Measurements from ENCODE around the gene PBXIP1.
"Not testable (repeated sequence)": the region's sequence is repeated elsewhere in the genome, so short reads cannot be mapped to it uniquely, and the experiment has no call there.

Gene PBXIP1

DNA sequence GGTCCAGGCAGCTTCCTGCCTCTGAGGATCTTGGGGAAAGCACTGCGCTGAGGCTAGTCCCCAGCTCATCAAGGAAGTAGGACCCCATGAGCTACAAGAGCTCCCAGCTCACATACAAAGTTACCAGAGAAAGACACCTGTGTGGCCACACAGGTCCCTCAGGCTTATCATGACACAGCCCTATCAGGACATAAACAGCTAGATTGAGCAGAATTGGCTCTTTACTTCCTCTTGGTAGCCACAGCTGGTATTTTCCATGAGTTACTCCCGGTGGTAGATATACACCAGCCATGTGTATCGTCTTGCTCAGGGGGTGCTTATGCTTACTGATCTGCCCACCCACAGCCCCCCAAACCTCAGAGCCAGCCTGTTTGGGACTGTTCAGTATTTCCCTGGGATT lies 38.7 kb upstream of the PBXIP1 start:
- DNase-seq = no peak

DNA sequence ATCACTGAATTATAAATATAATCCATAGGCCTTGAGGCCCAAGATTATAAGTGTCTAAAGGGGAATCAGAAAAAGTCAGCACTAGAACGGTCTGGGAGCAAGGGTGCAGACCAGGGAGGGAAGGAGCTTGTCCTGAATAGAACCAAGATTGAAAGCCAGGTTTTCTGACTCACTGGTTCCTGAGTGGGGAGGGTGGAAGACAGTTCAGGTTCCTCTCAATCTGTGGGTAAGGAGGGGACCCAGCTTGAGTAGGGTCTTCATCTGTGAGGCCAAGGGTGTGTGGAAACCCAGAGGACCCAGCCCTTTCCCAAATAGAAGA lies 38.3 kb upstream of the PBXIP1 start:
- no peak for DNase-seq

DNA sequence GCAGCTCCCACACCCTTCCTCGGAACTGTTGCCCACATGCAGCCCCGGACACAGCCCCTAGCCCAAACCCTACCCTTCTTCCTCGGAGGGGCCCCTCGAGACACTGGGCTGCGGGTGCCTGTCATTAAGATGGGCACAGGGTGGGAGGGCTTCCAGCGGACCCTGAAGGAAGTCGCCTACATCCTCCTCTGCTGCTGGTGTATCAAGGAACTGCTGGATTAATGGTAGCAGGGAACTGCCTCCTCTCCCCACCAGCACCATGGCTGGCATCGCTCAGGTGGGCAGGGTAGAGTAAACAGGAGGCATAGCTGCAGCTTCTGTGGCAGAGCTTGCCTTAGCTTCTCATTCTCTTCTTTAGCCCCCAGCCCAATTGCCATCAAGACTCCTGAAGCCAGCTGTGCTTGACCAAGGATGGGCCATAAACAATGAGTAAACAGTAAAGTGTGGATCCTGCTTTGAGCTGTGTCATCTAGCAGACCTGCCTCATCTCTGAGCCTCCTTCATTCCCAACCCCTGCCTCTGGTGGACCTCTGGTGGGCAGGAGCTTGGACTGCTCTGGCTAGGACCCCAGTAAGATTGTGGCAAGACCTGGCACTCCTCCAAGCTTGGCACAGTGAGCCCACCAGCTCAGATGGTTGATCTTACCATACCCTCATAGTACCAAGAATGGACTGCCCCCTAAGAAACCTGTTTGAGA lies 37.8 kb upstream of the PBXIP1 start, which contains the start of gene LENEP:
LENEP (plus strand) TSS at position 15 of the 697 bp plus-strand sequence; CDS start at position 37, 22 bp downstream.
- no peak for DNase-seq

DNA sequence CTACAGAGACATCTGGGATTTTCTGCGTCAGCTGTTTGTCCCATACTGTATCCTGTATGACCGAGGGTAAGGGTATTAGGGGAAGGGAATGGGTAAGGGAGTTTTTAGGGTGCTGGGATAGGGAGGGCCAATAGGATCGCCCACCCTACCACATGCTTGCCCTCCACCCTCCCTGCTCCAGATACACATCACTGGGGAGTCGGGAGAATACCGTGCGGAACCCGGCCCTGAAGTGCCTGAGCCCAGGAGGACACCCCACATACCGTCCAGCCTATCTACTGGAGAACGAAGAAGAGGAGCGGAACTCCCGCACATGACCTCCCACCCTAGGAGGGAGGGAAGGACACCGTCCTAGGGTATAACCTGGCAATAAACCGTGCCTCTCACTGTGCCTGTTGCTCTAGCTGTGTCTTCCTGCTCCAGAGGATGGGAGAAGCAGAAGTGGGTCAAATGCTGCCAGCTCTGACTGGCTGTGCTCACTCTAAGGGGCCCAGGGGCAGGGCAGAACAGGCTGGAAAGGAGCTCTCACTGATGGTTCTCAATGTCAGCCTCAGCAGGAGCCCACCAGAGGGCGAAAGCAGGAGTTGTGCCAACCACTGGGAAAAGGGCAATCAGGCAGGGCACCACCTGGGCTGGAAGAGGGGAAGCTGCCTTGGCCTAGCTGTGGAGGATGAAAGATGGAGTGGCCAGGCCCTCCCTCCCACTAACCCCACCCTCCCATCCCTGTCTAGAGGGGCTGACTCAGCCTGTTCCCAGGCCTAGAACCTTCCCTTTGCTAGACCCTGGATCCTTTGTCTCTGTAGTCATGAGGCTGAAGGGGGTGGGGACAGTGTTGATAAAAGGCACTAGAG lies 37.0 kb upstream of the PBXIP1 start:
- DNase-seq = no peak

DNA sequence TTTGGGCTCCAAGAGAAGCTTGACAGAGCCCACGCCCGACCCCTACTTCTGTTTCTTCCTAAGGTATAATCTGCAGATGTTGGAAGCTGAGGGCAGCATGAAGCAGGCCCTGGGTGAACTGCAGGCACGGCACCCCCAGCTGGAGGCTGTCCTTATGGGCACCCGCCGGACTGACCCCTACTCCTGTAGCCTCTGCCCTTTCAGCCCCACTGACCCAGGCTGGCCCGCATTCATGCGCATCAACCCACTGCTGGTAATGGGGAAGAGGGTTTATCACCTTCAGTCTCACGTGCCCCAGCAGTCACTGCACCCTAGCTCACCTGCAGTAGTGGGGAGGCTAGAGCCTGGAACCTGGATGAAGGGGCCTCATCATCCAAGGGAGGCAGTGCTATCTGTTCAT lies 34.4 kb upstream of the PBXIP1 start:
- DNase-seq = no peak

DNA sequence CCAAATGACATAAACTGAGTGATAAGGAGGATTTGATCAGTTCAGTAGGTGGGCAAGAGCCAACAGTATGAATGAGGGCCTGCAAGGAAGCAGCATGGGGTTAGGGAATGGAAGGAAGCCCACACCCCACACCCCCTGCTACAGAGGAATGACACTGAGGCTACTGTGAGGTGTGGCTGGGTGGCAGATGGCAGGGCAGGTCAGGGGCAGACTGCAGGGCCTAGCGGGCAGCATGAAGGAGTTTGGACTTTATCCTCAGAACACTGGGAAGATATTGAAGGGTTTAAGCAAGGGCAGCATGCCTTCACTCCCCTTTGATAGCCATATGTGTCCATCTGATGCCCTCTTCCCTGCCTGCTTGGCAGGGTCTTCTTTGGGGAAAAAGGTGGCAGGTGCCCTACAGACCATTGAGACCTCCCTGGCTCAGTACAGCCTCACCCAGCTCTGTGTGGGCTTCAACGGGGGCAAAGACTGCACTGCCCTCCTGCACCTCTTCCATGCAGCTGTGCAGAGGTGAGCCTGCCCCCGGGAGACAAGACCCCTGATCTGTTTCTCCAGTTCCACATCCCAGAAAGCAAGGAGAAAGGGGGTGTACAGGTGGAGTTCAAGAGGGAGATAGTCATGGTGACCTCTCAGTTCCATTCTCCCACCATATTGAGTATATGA lies 33.4 kb upstream of the PBXIP1 start:
- no peak for DNase-seq

DNA sequence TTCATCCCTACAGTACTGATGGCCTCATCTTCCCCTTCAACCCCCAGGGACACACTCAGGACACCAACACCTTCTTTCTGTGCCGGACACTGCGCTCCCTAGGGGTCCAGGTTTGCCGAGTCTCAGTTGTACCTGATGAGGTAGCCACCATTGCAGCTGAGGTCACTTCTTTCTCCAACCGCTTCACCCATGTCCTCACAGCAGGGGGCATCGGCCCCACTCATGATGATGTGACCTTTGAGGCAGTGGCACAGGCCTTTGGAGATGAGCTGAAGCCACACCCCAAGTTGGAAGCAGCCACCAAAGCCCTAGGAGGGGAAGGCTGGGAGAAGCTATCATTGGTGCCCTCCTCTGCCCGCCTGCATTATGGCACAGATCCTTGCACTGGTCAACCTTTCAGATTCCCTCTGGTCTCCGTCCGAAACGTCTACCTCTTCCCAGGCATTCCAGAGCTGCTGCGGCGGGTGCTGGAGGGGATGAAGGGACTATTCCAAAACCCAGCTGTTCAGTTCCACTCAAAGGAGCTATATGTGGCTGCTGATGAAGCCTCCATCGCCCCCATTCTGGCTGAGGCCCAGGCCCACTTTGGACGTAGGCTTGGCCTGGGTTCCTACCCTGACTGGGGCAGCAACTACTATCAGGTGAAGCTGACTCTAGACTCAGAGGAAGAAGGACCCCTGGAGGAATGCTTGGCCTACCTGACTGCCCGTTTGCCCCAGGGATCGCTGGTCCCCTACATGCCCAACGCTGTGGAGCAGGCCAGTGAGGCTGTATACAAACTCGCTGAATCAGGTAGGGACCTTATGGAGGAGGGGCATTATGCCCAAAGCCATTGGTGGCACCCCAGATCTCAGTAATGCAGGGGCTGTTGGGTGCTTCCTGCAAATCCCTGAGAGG lies 32.4 kb upstream of the PBXIP1 start:
- no peak for DNase-seq

DNA sequence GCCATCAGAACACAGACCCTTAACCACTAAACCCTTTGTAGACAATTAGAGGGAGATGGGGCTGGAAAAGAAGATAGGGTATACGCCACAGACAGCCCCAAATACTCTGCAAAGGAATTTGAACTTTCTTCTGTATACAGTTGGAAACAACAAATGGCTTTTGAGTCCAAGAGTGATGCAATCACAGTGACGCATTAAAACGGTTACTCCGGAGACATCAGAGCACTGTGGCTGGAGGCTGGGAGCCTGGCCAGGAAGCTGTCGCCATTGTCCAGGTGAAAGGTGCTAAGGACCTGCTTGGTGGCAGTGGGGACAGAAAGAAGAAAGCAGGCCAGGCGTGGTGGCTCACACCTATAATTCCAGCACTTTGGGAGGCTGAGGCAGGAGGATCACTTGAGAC lies 31.4 kb upstream of the PBXIP1 start:
- DNase-seq = no peak

DNA sequence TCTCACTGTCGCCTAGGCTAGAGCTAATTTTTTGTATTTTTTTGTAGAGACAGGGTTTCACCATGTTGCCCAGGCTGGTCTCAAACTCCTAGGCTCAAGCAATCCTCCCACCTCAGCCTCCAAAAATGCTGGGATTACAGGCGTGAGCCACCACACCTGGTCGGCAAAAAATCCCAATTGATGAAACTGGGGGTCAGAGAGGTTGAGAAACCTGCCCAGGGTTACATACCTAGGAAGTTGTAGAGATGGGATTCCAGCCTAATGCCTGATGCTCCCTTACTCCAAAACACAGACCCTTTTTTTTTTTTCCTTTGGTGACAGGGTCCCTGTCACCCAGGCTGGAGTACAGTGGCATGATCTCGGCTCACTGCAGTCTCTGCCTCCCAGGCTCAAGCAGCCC lies 30.8 kb upstream of the PBXIP1 start:
- not testable (repeated sequence) for DNase-seq

DNA sequence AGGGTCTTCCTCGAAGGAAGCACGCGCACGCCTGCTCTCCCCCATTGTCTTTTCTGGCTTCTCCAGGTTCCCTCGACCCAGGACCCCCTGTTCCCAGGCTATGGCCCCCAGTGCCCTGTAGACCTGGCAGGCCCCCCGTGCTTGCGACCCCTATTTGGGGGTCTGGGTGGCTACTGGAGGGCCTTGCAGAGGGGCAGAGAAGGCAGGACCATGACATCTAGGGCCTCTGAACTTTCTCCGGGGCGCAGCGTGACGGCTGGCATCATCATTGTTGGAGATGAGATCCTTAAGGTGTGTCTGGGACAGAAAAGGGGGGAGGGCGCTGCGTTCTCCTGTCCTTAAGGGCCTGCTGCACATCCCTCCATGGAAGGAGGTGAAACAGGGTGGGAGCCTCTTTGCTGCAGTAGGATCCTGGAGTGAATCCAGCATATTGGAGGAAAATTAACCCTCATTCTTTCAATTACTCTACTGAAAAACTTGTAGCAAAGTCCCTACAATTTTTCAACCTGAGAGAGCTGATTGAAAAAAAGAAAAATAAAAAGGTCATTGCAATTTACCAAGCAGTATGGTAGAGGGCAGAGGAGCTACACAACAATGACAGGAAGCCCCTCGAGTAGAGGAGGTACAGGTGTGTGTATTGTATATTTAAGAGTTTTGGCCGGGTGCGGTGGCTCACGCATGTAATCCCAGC lies 28.0 kb upstream of the PBXIP1 start:
- DNase-seq = no peak

DNA sequence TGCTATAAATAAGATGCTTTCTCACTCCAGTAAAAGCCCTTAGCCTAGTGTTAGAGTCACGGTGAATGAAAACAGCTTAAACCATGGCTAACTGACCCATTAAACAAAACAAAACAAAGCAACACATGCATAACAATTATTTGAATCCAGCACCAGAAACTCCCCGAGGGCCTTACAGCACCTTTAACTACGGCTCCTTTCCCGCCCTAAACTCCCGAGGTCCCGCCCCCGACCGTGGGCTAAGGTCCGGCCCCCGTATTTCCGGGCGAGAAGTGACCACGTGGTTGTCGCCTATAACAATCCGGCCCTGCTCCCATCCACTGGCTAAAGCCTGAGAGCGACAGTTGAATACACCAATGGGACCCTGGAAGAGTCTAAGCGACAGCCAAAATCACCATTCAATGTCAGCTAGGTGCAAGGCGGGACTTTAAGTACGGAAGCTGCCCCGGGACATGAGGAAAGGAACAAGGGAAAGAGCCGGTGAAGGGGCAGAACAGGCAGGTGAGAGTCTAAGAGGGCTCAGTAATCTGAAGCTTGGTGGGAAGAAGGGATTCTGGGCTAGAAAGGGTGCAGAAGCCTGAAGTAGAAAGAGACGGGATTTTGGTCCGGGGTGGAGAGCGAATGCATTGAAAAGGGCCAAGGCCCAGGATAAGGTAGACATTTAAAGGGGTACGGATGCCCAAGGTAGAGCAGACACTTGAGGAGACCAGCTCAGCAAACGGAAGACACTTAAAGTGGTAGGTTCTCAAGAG lies 27.2 kb upstream of the PBXIP1 start, which contains the start of gene FLAD1:
FLAD1 (plus strand) TSS at position 448 of the 752 bp plus-strand sequence. CDS start 351 bp downstream, outside the sequence.
- peak; percentile 91 to 96 for DNase-seq

DNA sequence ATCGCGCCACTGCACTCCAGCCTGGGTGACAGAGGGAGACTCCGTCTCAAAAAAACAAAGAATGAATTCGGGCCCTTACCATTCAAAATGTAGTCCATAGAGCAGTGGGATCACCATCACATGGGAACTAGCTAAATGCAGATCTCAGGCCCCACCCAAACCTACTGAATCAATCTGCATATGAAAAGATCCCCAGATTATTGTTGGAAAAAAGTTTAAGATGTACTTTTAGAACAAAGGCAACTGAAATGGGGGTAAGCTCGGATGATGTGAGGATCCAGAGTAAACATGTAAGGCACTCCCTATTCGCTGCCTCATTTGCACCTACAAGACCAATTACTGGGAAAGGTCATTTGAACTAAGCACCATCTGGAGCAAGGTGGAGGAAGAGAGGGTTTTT lies 26.4 kb upstream of the PBXIP1 start:
- DNase-seq = no peak

DNA sequence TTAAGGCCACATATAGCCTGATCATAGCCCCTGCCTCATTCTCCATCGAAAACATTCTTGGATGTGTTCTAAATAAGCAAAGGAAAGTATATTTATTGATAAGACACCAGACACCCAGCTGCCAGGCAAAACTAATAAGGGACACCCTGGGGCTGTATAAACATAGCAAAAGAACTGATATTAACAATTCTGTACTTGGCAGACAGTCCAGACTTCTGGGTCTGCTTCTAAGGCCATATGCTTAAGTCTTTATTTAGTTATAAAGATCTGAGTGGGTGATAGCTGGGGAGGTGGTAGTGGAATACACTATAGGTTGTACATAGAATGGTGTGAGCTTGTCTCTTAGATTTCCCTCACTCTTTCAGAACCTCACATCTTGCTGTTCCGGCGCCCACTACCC lies 22.5 kb upstream of the PBXIP1 start:
- DNase-seq = no peak

DNA sequence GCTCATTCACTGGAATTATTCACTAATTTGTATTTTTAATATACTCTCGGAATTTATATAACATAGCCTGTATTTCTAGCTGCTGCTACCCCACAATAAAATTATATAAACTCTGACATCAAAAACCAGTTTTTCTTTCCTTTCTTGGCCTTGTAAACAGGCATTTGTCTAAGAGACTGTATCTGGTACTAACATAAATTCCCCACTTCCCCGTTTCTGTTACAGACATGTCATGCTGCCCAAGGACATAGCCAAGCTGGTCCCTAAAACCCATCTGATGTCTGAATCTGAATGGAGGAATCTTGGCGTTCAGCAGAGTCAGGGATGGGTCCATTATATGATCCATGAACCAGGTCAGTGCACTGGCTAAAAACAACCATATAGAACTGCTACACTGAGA lies 21.9 kb upstream of the PBXIP1 start:
- not testable (repeated sequence) for DNase-seq

DNA sequence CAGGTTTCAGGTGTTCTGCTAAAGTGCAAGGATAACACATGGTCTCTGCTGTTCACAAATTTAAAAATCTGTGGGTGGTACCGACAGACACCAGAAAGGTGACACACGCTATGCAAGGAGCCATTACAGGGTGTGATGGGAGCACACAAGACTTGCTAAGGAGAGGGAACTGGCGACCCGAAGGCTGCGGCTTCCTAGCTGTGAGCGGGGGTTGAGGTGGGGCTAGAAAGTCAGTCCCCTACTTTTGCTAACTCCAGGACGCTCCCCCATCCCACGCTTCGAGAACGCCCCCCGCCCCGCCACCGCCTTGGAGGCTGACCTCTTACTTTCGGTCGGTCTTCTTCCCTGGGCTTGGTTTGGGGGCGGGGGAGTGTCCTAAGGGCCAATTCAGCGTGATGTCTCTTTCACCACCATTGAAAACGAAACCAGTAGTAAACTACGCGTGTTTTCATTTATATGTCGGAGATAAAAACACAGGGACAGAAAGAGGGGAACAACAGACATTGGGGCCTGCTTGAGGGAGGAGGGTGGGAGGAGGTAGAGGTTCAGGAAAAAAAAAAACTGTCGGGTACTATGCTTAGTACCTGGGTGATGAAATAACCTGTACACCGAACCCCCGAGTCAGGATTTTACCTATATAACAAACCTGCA lies 19.6 kb upstream of the PBXIP1 start:
- DNase-seq = peak; percentile 49 to 50

DNA sequence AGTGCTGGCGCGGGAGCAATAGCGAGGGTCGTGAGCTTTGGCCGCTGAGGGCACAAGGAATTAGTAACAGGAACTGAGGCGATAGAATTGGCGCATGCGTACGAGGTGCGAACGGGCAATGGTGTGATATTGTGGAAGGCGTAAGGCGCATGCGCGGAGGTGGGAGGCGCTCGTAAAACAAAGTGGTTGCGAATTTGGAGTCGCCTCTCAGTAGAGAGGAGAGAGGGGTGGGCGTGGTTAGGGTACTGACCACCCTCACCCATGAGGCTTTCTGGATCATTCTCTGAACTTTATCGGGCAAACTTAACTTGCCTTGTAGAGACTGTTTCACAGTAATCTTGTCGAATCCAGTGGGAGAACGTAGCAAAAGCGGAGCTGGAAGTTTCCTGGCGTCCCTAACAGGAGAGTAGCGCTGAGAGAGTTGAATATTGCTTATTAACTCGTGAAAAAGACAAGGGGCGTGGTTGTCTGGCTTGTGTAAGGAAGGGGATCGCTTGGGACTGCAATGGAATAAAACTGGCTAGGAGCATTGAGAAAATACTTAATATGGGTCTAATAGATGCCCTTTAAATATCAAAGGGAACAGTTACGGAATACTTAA lies 19.0 kb upstream of the PBXIP1 start:
- peak; percentile 90 to 93 for DNase-seq

DNA sequence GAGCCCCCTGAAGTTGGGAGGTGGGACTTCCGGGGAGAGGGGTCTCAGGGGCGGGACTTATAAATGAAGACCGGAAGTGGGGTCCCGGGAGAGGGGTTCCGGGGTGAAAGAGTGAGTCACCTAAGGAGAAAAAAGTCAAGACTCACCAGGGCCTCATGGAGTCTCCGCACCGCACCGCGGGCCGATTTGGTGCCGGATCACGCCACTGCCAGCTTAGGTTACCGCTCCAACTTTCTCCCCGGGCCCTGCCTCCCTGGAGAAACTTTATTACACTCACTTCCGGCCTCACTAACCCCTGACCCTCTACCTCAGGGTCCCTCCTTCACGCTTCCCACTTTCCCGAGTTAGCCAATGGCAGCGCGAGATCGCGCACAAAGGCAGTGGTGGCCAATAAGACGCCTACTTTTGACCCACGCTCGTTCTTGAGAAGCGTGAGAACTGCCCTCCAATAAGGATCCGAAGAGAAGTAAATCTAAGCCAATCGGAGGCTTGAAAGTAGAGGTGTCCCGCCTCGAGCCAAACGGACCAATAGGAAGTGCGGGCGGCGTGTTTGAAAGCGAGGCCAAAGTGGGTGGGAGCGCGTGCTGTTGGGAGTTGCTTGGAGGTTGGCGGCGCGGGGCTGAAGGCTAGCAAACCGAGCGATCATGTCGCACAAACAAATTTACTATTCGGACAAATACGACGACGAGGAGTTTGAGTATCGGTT lies 18.4 kb upstream of the PBXIP1 start, which contains the start of gene CKS1B:
CKS1B (plus strand) TSS at position 580 of the 706 bp plus-strand sequence; CDS start at position 645, 65 bp downstream.
- DNase-seq = peak; percentile 88 to 96

DNA sequence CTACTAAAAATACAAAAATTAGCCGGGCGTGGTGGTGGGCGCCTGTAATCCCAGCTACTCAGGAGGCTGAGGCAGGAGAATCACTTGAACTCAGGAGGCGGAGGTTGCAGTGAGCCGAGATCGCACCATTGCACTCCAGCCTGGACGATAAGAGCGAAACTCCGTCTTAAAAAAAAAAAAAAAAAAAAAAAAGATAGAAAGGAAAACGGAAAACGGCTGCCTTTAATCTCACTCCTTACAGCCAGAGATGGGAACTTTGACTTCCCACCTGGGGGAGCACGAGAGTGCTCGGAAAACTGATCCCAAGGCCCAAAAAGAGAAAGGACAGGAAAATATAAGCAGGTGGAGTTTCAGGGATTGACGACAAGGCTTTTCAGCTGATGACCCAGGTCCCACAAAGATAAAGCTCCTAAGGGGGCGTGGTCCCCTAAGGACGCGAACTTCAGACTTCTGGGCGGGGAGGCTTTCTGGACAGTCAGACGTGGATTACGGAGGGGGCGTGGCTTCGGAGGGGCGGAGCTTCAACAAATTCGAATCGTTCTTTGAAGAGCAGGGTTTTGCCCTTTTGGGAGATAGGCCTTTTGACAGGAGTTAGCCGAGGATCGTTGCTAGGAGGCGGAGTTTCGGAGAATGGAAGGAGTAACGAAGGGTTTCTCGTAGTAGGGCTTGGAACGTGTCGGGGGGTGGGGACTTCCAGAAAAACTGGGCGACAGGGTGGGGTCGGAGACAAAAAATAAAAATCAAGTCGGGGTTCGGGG lies 17.6 kb upstream of the PBXIP1 start:
- peak; percentile 87 to 88 for DNase-seq
